Skeletal muscle satellite cell (primary cell): Measurements from ENCODE around the gene EVC2.

Source experiments
- H3K27me3 ChIP-seq: 2 replicates; pipeline ENCODE4 v1.7.0; 2013; ENCODE audit warnings: low read length; ENCODE audit not compliant: control insufficient read depth, insufficient read depth
- H3K36me3 ChIP-seq: 2 replicates; pipeline ENCODE4 v1.7.0; 2013; ENCODE audit warnings: mild to moderate bottlenecking, control low read depth, low read length; ENCODE audit not compliant: insufficient read depth
- H3K4me1 ChIP-seq: 2 replicates; pipeline ENCODE4 v1.7.0; 2013; ENCODE audit warnings: low read length; ENCODE audit not compliant: control insufficient read depth, insufficient read depth
- H3K4me2 ChIP-seq: 2 replicates; pipeline ENCODE4 v1.7.0; 2013; ENCODE audit warnings: mild to moderate bottlenecking, low read length
- H3K4me3 ChIP-seq: 2 replicates; pipeline ENCODE4 v1.7.0; 2013; ENCODE audit warnings: low read length
- H3K9ac ChIP-seq: 2 replicates; pipeline ENCODE4 v1.7.0; 2013; ENCODE audit warnings: mild to moderate bottlenecking, low read depth, low read length, moderate library complexity
- H3K9me3 ChIP-seq: replicated peaks from 2 replicates; pipeline ENCODE4 v1.7.0; 2013; ENCODE audit warnings: mild to moderate bottlenecking, control low read depth, low read length

EVC2 gene

GRCh38 chr4:5527211-5527610, 181.1 kb downstream of the EVC2 start:
- no peak overlapping the region for H3K9ac ChIP-seq
- peaks cover 4% of the 10 kb centered on the region for H3K4me1 ChIP-seq
- peaks cover 25% of the 10 kb centered on the region for H3K36me3 ChIP-seq
- no peak overlapping the region for H3K4me3 ChIP-seq
- no peak overlapping the region for H3K4me2 ChIP-seq
- no peaks in the 10 kb centered on the region for H3K27me3 ChIP-seq
- no peaks in the 10 kb centered on the region for H3K9me3 ChIP-seq

- peaks cover 23% of the 10 kb centered on the region for H3K36me3 ChIP-seq
- no peak overlapping the region for H3K4me3 ChIP-seq
- H3K4me2 ChIP-seq: no peak overlapping the region
- peaks cover 4% of the 10 kb centered on the region for H3K4me1 ChIP-seq
- no peak overlapping the region for H3K9ac ChIP-seq
- H3K9me3 ChIP-seq: no peaks in the 10 kb centered on the region
- H3K27me3 ChIP-seq: no peaks in the 10 kb centered on the region
Observed at GRCh38 chr4:5526080-5526846, 182.1 kb downstream of the EVC2 start.

- Histone ChIP-seq H3K4me2 (no peak overlapping the region), H3K9me3 (no peaks in the 10 kb centered on the region), H3K4me3 (no peak overlapping the region), H3K9ac (no peak overlapping the region), H3K27me3 (no peaks in the 10 kb centered on the region), H3K36me3 (peaks cover 14% of the 10 kb centered on the region), H3K4me1 (peaks cover 4% of the 10 kb centered on the region)
Observed at GRCh38 chr4:5524446-5525299, 183.7 kb downstream of the EVC2 start.

GRCh38 chr4:5517372-5517771, 191.0 kb downstream of the EVC2 start:
- no peaks in the 10 kb centered on the region for H3K4me1 ChIP-seq
- no peaks in the 10 kb centered on the region for H3K36me3 ChIP-seq
- no peak overlapping the region for H3K4me2 ChIP-seq
- no peaks in the 10 kb centered on the region for H3K9me3 ChIP-seq
- H3K27me3 ChIP-seq: no peaks in the 10 kb centered on the region
- H3K4me3 ChIP-seq: no peak overlapping the region
- no peak overlapping the region for H3K9ac ChIP-seq

GRCh38 chr4:5515646-5516045, 192.7 kb downstream of the EVC2 start:
- Histone ChIP-seq H3K4me3 (no peak overlapping the region), H3K27me3 (no peaks in the 10 kb centered on the region), H3K4me1 (no peaks in the 10 kb centered on the region), H3K36me3 (no peaks in the 10 kb centered on the region), H3K4me2 (no peak overlapping the region), H3K9ac (no peak overlapping the region), H3K9me3 (no peaks in the 10 kb centered on the region)
